MM.1S (cell line): ENCODE measurements around the gene GP1BA.

Source experiments
- DNase-seq: peaks from one replicate; pipeline ENCODE4 v3.0.0-alpha.2; 2015
- H2AFZ ChIP-seq: fragments of 300-600 bp; sonication (generic); 2 replicates; pipeline ENCODE4 v1.6.0; 2016; ENCODE audit warnings: antibody characterized with exemption, low read length
- H3F3A ChIP-seq: fragments of 300-600 bp; sonication (generic); 2 replicates; pipeline ENCODE4 v1.6.1; 2016; ENCODE audit warnings: mild to moderate bottlenecking, antibody characterized with exemption, low read length, moderate library complexity, mixed read lengths; ENCODE audit not compliant: insufficient read depth
- H3K27ac ChIP-seq: fragments of 300-600 bp; sonication (generic); 2 replicates; pipeline ENCODE4 v1.5.1; 2016; ENCODE audit warnings: mild to moderate bottlenecking, low read length
- H3K27me3 ChIP-seq: fragments of 300-600 bp; sonication (generic); replicated peaks from 2 replicates; pipeline ENCODE4 v1.6.0; 2016; ENCODE audit warnings: low read length; ENCODE audit not compliant: insufficient read depth
- H3K36me3 ChIP-seq: fragments of 300-600 bp; sonication (generic); replicated peaks from 2 replicates; pipeline ENCODE4 v1.6.1; 2016; ENCODE audit warnings: mild to moderate bottlenecking, low read length, mixed read lengths; ENCODE audit not compliant: insufficient read depth
- H3K4me1 ChIP-seq: fragments of 300-600 bp; sonication (generic); 2 replicates; pipeline ENCODE4 v1.6.1; 2016; ENCODE audit warnings: low read length, mixed read lengths
- H3K4me2 ChIP-seq: fragments of 300-600 bp; sonication (generic); 2 replicates; pipeline ENCODE4 v1.6.0; 2016; ENCODE audit warnings: low read depth, low read length
- H3K4me3 ChIP-seq: fragments of 300-600 bp; sonication (generic); 2 replicates; pipeline ENCODE4 v1.5.1; 2016; ENCODE audit warnings: low read length, mixed read lengths
- H3K79me2 ChIP-seq: fragments of 300-600 bp; sonication (generic); 2 replicates; pipeline ENCODE4 v1.6.1; 2016; ENCODE audit warnings: mixed run types, low read length, mixed read lengths
- H3K9ac ChIP-seq: fragments of 300-600 bp; sonication (generic); 2 replicates; pipeline ENCODE4 v1.6.1; 2016; ENCODE audit warnings: low read length, mixed read lengths
- H3K9me2 ChIP-seq: fragments of 300-600 bp; sonication (generic); replicated peaks from 2 replicates; pipeline ENCODE4 v1.6.1; 2016; ENCODE audit warnings: mild to moderate bottlenecking, low read length, mixed read lengths; ENCODE audit not compliant: insufficient read depth
- H3K9me3 ChIP-seq: fragments of 300-600 bp; sonication (generic); replicated peaks from 2 replicates; pipeline ENCODE4 v1.6.1; 2016; ENCODE audit warnings: mild to moderate bottlenecking, low read length, mixed read lengths; ENCODE audit not compliant: insufficient read depth
- H4K20me1 ChIP-seq: fragments of 300-600 bp; sonication (generic); 2 replicates; pipeline ENCODE4 v1.6.1; 2016; ENCODE audit warnings: mild to moderate bottlenecking, low read length, moderate library complexity, mixed read lengths; ENCODE audit not compliant: insufficient read depth
- EZH2 ChIP-seq: fragments of 300-600 bp; sonication (generic); optimal IDR thresholded peaks from 2 replicates; pipeline ENCODE3; 2017; ENCODE audit warnings: low read depth, mild to moderate bottlenecking, antibody characterized with exemption, low read length, mixed read lengths
- EZH2phosphoT487 ChIP-seq: fragments of 300-600 bp; sonication (generic); IDR thresholded peaks from 2 replicates; pipeline ENCODE4 v1.6.1; 2018; ENCODE audit warnings: antibody characterized with exemption, low read length
- TF ChIP-seq, protein P1 (sequence below): fragments of 300-600 bp; sonication (generic); IDR thresholded peaks from 2 replicates; pipeline ENCODE4 v1.5.1; 2016; ENCODE audit warnings: antibody characterized with exemption, low read length, mixed read lengths

GP1BA gene

GRCh38 chr17:4972752-4973151 is 40.7 kb downstream of the GP1BA start:
- Histone ChIP-seq H3K9me2 (no peaks in the 10 kb centered on the region), H3K9ac (no peak overlapping the region), H3K4me3 (no peak overlapping the region), H3K4me2 (no peak overlapping the region), H3K79me2 (peaks cover 11% of the 10 kb centered on the region), H3K36me3 (no peaks in the 10 kb centered on the region), H3K4me1 (peaks cover 6% of the 10 kb centered on the region; the same call in 1 of the 2 replicates), H3F3A (0 out of 2 replicates have a peak, but pooled peaks cover 4% of the 10 kb centered on the region), H3K27me3 (no peaks in the 10 kb centered on the region), H4K20me1 (no peaks in the 10 kb centered on the region), H3K27ac (no peak overlapping the region), H2AFZ (no peak overlapping the region), H3K9me3 (no peaks in the 10 kb centered on the region)
- no peak for DNase-seq
- TF ChIP-seq EZH2 (no peak), EZH2phosphoT487 (no peak)
- TF ChIP-seq, protein P1, sequence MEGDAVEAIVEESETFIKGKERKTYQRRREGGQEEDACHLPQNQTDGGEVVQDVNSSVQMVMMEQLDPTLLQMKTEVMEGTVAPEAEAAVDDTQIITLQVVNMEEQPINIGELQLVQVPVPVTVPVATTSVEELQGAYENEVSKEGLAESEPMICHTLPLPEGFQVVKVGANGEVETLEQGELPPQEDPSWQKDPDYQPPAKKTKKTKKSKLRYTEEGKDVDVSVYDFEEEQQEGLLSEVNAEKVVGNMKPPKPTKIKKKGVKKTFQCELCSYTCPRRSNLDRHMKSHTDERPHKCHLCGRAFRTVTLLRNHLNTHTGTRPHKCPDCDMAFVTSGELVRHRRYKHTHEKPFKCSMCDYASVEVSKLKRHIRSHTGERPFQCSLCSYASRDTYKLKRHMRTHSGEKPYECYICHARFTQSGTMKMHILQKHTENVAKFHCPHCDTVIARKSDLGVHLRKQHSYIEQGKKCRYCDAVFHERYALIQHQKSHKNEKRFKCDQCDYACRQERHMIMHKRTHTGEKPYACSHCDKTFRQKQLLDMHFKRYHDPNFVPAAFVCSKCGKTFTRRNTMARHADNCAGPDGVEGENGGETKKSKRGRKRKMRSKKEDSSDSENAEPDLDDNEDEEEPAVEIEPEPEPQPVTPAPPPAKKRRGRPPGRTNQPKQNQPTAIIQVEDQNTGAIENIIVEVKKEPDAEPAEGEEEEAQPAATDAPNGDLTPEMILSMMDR, result no peak

DNA sequence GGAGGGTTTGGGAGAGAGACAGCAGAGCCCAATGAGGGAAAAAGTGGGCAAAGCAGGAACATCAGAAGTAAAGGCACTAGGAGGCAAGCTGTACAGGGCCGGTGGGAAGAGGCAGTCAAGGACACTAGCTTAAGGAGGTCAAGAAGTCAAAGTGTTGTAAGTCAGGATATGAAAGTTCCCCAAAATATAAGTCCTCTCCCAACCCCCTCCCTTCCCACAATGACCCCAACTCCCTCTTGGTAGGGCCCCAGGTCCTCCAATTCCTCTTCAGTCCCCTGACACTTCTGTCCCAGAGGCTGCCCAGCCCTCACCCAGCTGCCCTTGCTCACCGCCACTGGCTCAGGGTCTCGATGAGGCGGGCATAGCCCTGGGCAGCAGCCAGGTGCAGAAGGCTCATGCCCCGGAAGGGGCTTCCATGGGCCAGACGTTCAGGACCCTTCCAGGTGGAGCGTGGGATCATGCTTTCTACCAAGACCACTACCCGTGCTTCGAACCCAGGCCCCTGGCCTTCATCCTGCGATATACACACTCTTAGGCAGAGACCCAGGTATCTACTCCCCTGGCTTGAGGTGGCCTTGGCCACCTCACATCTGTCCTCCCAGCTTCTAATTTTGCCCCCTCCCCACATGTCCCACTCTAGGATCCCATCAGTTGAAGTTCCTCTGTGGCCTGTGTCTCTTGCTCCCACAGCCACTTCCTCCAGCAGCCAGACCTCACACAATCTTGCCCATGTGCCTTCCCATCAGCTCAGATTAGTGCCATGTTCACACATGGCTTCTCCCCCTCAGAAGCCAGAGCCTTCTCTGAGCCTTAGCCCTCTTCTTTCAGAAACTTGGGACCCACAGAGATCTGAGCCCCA is 41.4 kb downstream of the GP1BA start:
- Histone ChIP-seq H3K27me3 (no peaks in the 10 kb centered on the region), H2AFZ (no peak overlapping the region), H3K9me3 (no peaks in the 10 kb centered on the region), H3K9me2 (no peaks in the 10 kb centered on the region), H3K9ac (no peak overlapping the region), H3K79me2 (peaks cover 5% of the 10 kb centered on the region), H3K27ac (no peak overlapping the region), H3K36me3 (no peaks in the 10 kb centered on the region), H3K4me2 (no peak overlapping the region), H3K4me1 (peaks cover 4% of the 10 kb centered on the region; the same call in 1 of the 2 replicates), H3K4me3 (no peak overlapping the region), H4K20me1 (no peaks in the 10 kb centered on the region), H3F3A (0 out of 2 replicates have a peak, but pooled peaks cover 4% of the 10 kb centered on the region)
- TF ChIP-seq, protein P1, result no peak
- TF ChIP-seq EZH2phosphoT487 (no peak), EZH2 (no peak)
- DNase-seq, result no peak

- Histone ChIP-seq H3K79me2 (no peaks in the 10 kb centered on the region), H3K4me1 (no peaks in the 10 kb centered on the region), H3K36me3 (no peaks in the 10 kb centered on the region), H3K9me2 (no peaks in the 10 kb centered on the region), H4K20me1 (no peaks in the 10 kb centered on the region), H3K4me2 (no peak overlapping the region), H3K27ac (no peak overlapping the region), H3K9ac (no peak overlapping the region), H3K4me3 (no peak overlapping the region), H3K27me3 (no peaks in the 10 kb centered on the region), H2AFZ (no peak overlapping the region), H3F3A (0 out of 2 replicates have a peak, but pooled peaks cover 4% of the 10 kb centered on the region), H3K9me3 (no peaks in the 10 kb centered on the region)
- TF ChIP-seq EZH2phosphoT487, result no peak
- TF ChIP-seq, protein P1, result no peak
- TF ChIP-seq EZH2, result no peak
- DNase-seq, result no peak
Observed at GRCh38 chr17:4974115-4974670, 42.1 kb downstream of the GP1BA start.
